H9 (cell line): ENCODE results near the gene USP9X. TPM values are rescaled to one million over a fixed set of nuclear protein-coding genes. Genes with fewer than 3 reads are reported as not detected.

Source experiments
- DNase-seq: peaks from one replicate; pipeline ENCODE4 v3.0.0-alpha.2; 2017
- H2AFZ ChIP-seq: one replicate; pipeline ENCODE4 v1.6.1; 2013; ENCODE audit warnings: mild to moderate bottlenecking, low read length, control low read depth, moderate library complexity
- H2AK5ac ChIP-seq: 2 replicates; pipeline ENCODE4 v1.6.1; 2013; ENCODE audit warnings: low read length, control low read depth, mixed read lengths; ENCODE audit not compliant: insufficient read length
- H2BK120ac ChIP-seq: one replicate; pipeline ENCODE4 v1.6.1; 2013; ENCODE audit warnings: low read depth, mild to moderate bottlenecking, low read length, control low read depth, inconsistent platforms; ENCODE audit not compliant: poor library complexity, severe bottlenecking
- H2BK12ac ChIP-seq: 2 replicates; pipeline ENCODE4 v1.6.1; 2013; ENCODE audit warnings: low read length, control low read depth, mixed read lengths, low read depth; ENCODE audit not compliant: insufficient read length
- H2BK15ac ChIP-seq: 2 replicates; pipeline ENCODE4 v1.6.1; 2013; ENCODE audit warnings: low read depth, low read length, control low read depth
- H2BK20ac ChIP-seq: one replicate; pipeline ENCODE4 v1.6.1; 2013; ENCODE audit warnings: low read depth, mild to moderate bottlenecking, low read length, control low read depth, inconsistent platforms; ENCODE audit not compliant: poor library complexity, severe bottlenecking
- H2BK5ac ChIP-seq: 2 replicates; pipeline ENCODE4 v1.6.1; 2013; ENCODE audit warnings: low read length, control low read depth, mixed read lengths; ENCODE audit not compliant: insufficient read length
- H3K14ac ChIP-seq: 2 replicates; pipeline ENCODE4 v1.6.1; 2013; ENCODE audit warnings: low read length, control low read depth; ENCODE audit not compliant: insufficient read depth
- H3K18ac ChIP-seq: 2 replicates; pipeline ENCODE4 v1.6.1; 2013; ENCODE audit warnings: low read depth, mild to moderate bottlenecking, mixed read lengths, low read length, control low read depth; ENCODE audit not compliant: insufficient read length
- H3K23ac ChIP-seq: 2 replicates; pipeline ENCODE4 v1.6.1; 2013; ENCODE audit warnings: low read length, control low read depth, mixed read lengths, low read depth; ENCODE audit not compliant: insufficient read length
- H3K23me2 ChIP-seq: 2 replicates; pipeline ENCODE4 v1.6.1; 2013; ENCODE audit warnings: low read depth, mild to moderate bottlenecking, mixed read lengths, low read length, control low read depth; ENCODE audit not compliant: insufficient read length, poor library complexity, severe bottlenecking
- H3K27ac ChIP-seq: 2 replicates; pipeline ENCODE4 v1.5.1; 2013; ENCODE audit warnings: low read length, control low read depth, mixed read lengths, low read depth; ENCODE audit not compliant: insufficient read length
- H3K27me3 ChIP-seq: 2 replicates; pipeline ENCODE4 v1.6.1; 2013; ENCODE audit warnings: low read length, control low read depth, inconsistent platforms; ENCODE audit not compliant: insufficient read depth
- H3K4ac ChIP-seq: 2 replicates; pipeline ENCODE4 v1.6.1; 2013; ENCODE audit warnings: low read depth, mild to moderate bottlenecking, control low read depth, inconsistent platforms, low read length, moderate library complexity
- H3K4me1 ChIP-seq: 2 replicates; pipeline ENCODE4 v1.6.1; 2013; ENCODE audit warnings: low read length, control low read depth, inconsistent platforms; ENCODE audit not compliant: insufficient read depth
- H3K4me2 ChIP-seq: 2 replicates; pipeline ENCODE4 v1.6.1; 2013; ENCODE audit warnings: low read length, control low read depth, mixed read lengths; ENCODE audit not compliant: insufficient read length, insufficient read depth
- H3K56ac ChIP-seq: 2 replicates; pipeline ENCODE4 v1.6.1; 2013; ENCODE audit warnings: low read depth, mild to moderate bottlenecking, mixed read lengths, low read length, control low read depth; ENCODE audit not compliant: insufficient read length
- H3K79me1 ChIP-seq: 2 replicates; pipeline ENCODE4 v1.6.1; 2013; ENCODE audit warnings: low read depth, mild to moderate bottlenecking, moderate library complexity, low read length, control low read depth, inconsistent platforms; ENCODE audit not compliant: insufficient read depth, poor library complexity, severe bottlenecking
- H3K79me2 ChIP-seq: 2 replicates; pipeline ENCODE4 v1.6.1; 2013; ENCODE audit warnings: low read length, control low read depth, inconsistent platforms; ENCODE audit not compliant: insufficient read depth
- H3K9ac ChIP-seq: 2 replicates; pipeline ENCODE4 v1.6.1; 2013; ENCODE audit warnings: low read length, control low read depth, mixed read lengths; ENCODE audit not compliant: insufficient read length; ENCODE audit errors: extremely low read depth
- H3K9me3 ChIP-seq: one replicate; pipeline ENCODE4 v1.6.1; 2013; ENCODE audit warnings: low read depth, low read length, inconsistent platforms; ENCODE audit not compliant: control insufficient read depth
- H3T11ph ChIP-seq: one replicate; pipeline ENCODE4 v1.6.1; 2013; ENCODE audit warnings: mild to moderate bottlenecking, low read length, control low read depth, inconsistent platforms
- H4K20me1 ChIP-seq: one replicate; pipeline ENCODE4 v1.6.1; 2013; ENCODE audit not compliant: control insufficient read depth, insufficient read length, insufficient read depth
- H4K5ac ChIP-seq: 2 replicates; pipeline ENCODE4 v1.6.1; 2013; ENCODE audit warnings: low read depth, mild to moderate bottlenecking, mixed read lengths, low read length, control low read depth; ENCODE audit not compliant: insufficient read length
- H4K8ac ChIP-seq: replicated peaks from 2 replicates; pipeline ENCODE4 v1.6.1; 2013; ENCODE audit warnings: low read length, control low read depth, mixed read lengths, low read depth; ENCODE audit not compliant: insufficient read length
- H4K91ac ChIP-seq: 2 replicates; pipeline ENCODE4 v1.6.1; 2013; ENCODE audit warnings: low read depth, mild to moderate bottlenecking, moderate library complexity, mixed read lengths, low read length, control low read depth; ENCODE audit not compliant: insufficient read length
- H3K27ac Mint-ChIP-seq, 3 experiments: 2 replicates in 2 of 3; 3 replicates in 1 of 3; pipeline ENCODE4 v1.8.0; 2020 to 2021; ENCODE audit warnings: mixed read lengths in 3 of 3, mild to moderate bottlenecking in 1 of 3, moderate library complexity in 1 of 3
- H3K27me3 Mint-ChIP-seq: 2 replicates; pipeline ENCODE4 v1.8.0; 2021; ENCODE audit warnings: low read depth, mild to moderate bottlenecking, moderate library complexity, mixed read lengths
- H3K36me3 Mint-ChIP-seq, 3 experiments: 2 replicates in 2 of 3; 3 replicates in 1 of 3; pipeline ENCODE4 v1.8.0; 2020 to 2021; ENCODE audit warnings: low read depth in 3 of 3, mixed read lengths in 3 of 3; ENCODE audit not compliant: insufficient read depth in 1 of 3
- H3K4me1 Mint-ChIP-seq, 2 experiments: 2 replicates each; pipeline ENCODE4 v1.8.0; 2020; ENCODE audit warnings: mixed read lengths in 2 of 2
- H3K4me3 Mint-ChIP-seq, 2 experiments: 2 replicates in 1 of 2; 3 replicates in 1 of 2; pipeline ENCODE4 v1.8.0; 2020 to 2021; ENCODE audit warnings: mild to moderate bottlenecking in 2 of 2, mixed read lengths in 2 of 2, moderate library complexity in 1 of 2
- H3K9me3 Mint-ChIP-seq, 2 experiments: 2 replicates in 1 of 2; 3 replicates in 1 of 2; pipeline ENCODE4 v1.8.0; 2020; ENCODE audit warnings: mild to moderate bottlenecking in 2 of 2, mixed read lengths in 2 of 2, moderate library complexity in 1 of 2
- CTCF ChIP-seq: fragments of 200-600 bp; sonication (generic); conservative IDR thresholded peaks from 3 replicates; pipeline ENCODE4 v1.8.0; 2021; ENCODE audit warnings: antibody characterized with exemption, mild to moderate bottlenecking
- WGBS: extraction: QIAGEN DNeasy Blood & Tissue Kit; methylation state at CpG from one replicate; pipeline ENCODE4 v1.1.7; 2013; ENCODE audit warnings: missing lambda C conversion rate, low lambda C conversion rate, mixed read lengths; ENCODE audit not compliant: insufficient read length; ENCODE audit errors: extremely low coverage; 5-methylcytosine and 5-hydroxymethylcytosine counted together
- total RNA-seq: library from RNA; stranded (reverse); gene quantifications from 2 replicates; pipeline ENCODE4 v1.2.1, GENCODE V29; 2021

The USP9X gene
- total RNA-seq, 1 experiment from 2014 or later = 284 TPM

- Histone ChIP-seq H4K91ac (no peak overlapping the region), H4K20me1 (no peaks in the 10 kb centered on the region), H3K4me1 (no peaks in the 10 kb centered on the region), H3K14ac (no peak overlapping the region), H3T11ph (no peak overlapping the region), H3K4me2 (no peak overlapping the region), H3K23me2 (no peaks in the 10 kb centered on the region), H2BK15ac (no peak overlapping the region), H3K79me2 (peaks cover 12% of the 10 kb centered on the region; the same call in 1 of the 2 replicates), H2BK5ac (no peak overlapping the region), H2AFZ (no peak overlapping the region), H3K27ac (no peak overlapping the region), H2BK20ac (no peak overlapping the region), H3K23ac (no peak overlapping the region), H3K9ac (no peak overlapping the region), H3K27me3 (no peaks in the 10 kb centered on the region), H3K9me3 (no peaks in the 10 kb centered on the region), H2AK5ac (no peak overlapping the region), H2BK12ac (no peak overlapping the region), H4K8ac (no peak overlapping the region), H3K79me1 (peaks cover 3% of the 10 kb centered on the region), H3K4ac (no peak overlapping the region), H3K56ac (no peak overlapping the region), H3K18ac (no peak overlapping the region), H2BK120ac (no peak overlapping the region), H4K5ac (no peak overlapping the region)
- no peak for DNase-seq
- peaks cover 32 to 43% of the 10 kb centered on the region in 2 experiments for H3K9me3 Mint-ChIP-seq
- H3K27ac Mint-ChIP-seq = no peak overlapping the region
- H3K36me3 Mint-ChIP-seq = peaks cover 33 to 84% (median 65%) of the 10 kb centered on the region in 3 experiments
- H3K27me3 Mint-ChIP-seq = no peaks in the 10 kb centered on the region
- H3K4me3 Mint-ChIP-seq = no peak overlapping the region
- WGBS = no CpG with 5 or more reads among the region's 1 CpG
- peaks cover 2 to 18% of the 10 kb centered on the region in 2 experiments; a peak in 3 of 4 replicates for H3K4me1 Mint-ChIP-seq
- no peak for TF ChIP-seq CTCF
Observed at GRCh38 chrX:41131766-41132165, 46.5 kb downstream of the USP9X start.
